GM12874 (cell line): ENCODE measurements around the gene SH2D7.

Experiments used
- TF ChIP-seq, protein P1 (sequence below): IDR thresholded peaks from 2 replicates; pipeline ENCODE4 v1.5.1; 2011; ENCODE audit warnings: low read depth, mild to moderate bottlenecking, control low read depth, low read length, moderate library complexity; ENCODE audit not compliant: insufficient read depth

The SH2D7 gene

DNA sequence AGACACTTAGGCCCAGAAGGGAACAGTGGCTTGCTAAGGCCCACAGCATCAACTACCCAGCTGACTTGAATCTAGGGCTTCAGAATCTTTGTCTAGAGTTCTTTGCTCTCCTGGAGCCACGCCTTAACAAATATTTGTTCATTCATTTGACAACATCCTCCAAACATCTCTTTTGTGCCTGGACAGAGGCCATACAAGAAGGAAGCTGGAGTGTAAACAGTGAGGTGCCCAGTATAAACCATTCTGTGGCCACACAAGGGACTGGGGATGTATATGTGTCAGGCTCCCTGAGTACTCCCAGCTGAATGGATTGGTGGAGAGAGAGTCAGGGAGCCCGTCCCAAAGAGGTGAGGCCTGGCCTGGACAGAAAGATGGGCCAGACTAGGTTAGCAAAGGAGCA, 35.5 kb downstream of the SH2D7 start:
- TF ChIP-seq, protein P1, sequence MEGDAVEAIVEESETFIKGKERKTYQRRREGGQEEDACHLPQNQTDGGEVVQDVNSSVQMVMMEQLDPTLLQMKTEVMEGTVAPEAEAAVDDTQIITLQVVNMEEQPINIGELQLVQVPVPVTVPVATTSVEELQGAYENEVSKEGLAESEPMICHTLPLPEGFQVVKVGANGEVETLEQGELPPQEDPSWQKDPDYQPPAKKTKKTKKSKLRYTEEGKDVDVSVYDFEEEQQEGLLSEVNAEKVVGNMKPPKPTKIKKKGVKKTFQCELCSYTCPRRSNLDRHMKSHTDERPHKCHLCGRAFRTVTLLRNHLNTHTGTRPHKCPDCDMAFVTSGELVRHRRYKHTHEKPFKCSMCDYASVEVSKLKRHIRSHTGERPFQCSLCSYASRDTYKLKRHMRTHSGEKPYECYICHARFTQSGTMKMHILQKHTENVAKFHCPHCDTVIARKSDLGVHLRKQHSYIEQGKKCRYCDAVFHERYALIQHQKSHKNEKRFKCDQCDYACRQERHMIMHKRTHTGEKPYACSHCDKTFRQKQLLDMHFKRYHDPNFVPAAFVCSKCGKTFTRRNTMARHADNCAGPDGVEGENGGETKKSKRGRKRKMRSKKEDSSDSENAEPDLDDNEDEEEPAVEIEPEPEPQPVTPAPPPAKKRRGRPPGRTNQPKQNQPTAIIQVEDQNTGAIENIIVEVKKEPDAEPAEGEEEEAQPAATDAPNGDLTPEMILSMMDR, result no peak

DNA sequence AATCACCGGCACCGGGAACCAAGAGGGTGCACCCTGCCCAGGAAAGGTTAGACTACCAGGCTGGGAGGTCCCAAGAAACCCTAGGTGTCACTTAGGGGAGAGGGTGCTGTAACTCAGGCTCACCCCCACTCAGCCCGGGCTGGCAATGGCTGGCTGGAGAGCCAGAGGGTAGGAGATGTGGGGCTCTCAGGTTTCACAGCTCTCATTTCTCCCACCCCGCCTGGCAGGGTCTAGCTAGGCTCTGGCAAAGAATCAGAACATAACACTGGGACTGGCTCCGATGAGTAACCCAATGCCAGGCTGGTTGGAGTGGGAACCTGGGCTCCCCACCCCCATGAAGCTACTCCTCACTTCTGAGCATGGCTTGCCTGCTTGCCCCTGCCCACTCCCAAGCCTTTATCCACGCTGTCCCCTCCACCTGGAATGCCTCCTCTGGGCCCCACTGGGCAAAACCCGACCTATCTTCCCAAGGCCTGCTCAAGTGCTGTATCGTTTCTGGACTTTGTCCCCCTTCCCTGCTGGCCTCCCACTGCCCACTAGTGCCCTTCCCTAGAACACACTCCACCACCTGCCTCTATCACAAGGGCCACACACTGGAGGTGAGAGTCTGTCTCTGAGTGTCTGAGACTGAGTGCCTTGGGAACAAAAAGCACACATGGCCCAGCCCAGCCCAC, 36.9 kb downstream of the SH2D7 start:
- TF ChIP-seq, protein P1, result no peak

DNA sequence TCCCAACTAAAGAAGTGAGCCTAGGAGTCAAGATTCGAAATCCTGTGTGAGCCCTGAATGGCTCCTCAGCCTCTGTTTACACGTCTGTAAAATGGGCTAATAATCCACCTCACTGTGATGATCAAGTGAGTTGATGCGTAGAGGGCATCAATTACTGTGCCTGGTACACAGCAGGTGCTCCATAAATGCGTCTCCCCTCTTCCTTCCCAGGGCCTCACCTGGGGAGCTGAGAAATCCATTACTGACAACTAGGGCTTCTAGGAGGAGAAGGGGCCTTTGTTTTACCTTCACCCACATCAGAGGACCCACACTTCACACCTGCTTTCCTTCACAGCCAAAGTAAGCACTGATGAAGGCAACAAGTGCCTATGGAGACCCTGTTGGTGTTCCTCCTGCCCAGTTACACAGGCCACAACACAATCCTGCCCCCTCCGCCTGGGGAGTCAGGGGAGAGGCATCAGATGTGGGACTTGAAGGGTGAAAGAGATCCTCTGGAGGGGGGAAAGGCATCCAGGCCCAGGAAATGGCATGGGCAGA, 37.5 kb downstream of the SH2D7 start:
- TF ChIP-seq, protein P1, result no peak

DNA sequence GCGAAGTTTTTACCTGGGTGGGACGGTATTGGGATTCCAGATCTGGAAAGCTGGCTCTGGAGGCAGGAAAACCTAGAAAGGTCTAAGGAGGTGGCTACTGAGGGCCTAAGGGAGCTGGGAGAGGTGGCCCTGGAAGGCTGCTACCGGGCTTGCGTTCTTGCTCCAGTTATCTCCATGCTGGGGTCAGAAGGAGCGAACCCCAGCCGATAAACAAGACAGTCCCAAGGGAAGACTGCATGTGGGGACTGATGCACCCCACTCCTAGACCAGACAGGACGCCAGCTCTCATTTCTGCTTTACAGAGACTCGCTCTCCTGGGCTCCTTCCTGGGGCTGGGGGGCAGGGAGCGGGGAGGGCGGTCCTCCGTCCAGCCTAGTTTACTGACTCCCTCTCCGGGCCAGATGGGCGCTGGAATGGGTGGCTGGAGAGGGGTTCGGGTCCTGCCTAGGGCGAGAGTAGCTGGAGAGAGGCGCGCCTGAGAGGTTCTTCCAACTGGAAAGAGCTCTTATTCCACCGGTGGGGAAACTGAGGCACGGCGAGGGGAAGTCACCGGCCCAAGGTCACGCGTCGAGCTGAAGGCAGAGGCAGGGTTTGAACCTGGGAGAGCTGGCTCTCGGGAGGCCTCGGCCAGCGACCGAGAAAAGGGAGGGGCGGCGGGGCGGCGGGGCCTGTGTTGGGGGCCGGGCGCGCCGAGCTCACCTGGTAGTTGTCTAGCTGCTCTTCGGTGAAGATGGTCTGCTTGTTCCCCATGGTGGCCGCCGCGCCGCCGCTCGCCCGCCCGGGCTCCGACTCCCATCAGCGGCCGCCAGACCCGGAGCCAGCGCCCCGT, 38.3 kb downstream of the SH2D7 start:
- TF ChIP-seq, protein P1, result no peak

DNA sequence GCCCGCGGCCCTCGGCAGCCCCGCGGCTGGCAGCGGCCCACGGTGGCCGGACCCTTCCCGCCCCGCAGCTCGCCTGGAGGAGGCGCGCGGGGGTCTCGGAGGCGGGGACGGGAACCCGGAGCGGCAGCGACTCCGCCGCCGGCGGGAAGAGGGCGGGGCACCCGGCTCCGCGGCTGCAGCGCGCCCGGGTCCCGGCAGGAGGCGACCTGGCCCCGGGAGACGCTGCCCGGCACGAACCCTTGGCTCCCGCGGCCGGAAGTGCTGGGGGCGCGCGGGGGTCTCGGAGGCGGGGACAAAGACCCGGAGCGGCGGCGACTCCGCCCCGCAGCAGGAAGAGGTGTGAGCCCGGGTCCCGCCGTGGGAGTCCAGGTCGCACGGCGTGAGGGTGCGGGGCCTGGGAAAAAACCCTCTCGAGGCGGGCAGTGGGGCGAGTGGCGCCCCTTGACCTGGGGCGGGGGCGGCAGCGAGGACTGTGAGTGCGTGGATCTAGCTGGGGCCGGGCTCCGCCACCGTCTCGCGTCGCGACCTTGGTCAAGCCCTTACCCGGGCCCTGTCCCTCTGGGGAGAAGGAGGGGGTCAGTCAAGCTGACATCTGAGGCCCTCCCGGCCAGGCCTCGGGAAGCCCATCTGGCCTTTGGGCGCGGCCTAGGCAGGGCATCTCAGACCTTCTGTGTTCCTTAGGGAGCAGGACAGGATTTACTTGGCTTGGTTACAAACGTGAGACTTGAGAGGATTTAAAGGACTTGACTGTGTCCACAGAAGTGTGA, 39.1 kb downstream of the SH2D7 start, which contains the start of gene CIB2:
TSS of gene CIB2 (minus strand) at position 151 of the 767 bp plus-strand sequence. CDS start 230 bp downstream, outside the sequence.
- TF ChIP-seq, protein P1, result peak; percentile 88

DNA sequence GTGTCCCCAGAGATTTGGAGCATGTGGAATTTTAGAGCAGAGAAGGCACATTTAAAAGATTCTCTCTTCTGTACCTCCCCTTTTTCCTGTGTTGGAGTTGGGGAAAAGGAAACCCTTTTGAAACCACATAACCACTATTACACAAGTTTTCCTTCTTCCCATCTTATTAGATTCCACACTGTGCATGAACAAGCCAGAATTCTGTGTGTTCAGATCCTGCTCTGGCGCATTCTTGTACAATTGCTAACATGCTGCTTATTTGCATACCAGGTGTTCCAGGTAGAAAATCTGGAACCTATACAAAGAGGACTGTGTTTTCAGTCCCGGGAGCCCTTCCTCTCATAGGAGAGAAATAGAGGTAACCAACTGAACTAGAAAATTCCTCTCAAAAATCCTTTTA, 41.4 kb downstream of the SH2D7 start:
- TF ChIP-seq, protein P1, result no peak

DNA sequence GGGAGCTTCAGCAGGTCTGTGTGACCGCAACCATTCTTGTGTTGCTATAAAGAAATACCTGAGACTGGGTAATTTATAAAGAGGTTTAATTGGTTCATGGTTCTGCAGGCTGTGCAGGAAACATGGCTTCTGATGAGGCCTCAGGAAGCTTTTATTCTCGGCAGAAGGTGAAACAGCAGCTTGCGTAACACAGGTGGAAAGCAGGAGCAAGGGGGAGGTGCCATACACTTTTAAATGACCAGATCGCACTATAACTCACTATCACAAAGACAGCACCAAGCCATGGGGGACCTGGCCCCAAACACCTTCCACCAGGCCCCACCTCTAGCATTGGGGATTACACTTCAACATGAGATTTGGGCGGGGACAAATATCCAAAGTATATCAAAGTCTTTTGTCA, 47.2 kb downstream of the SH2D7 start:
- TF ChIP-seq, protein P1, result no peak
